Activated naive CD4-positive, alpha-beta T cell treated with anti-CD3 and anti-CD28 coated beads for 36 hours (primary cell): ENCODE measurements around the gene AFF3. TPM values are rescaled to one million over a fixed set of nuclear protein-coding genes. Genes with fewer than 3 reads are reported as not detected.

Experiments
- CTCF ChIA-PET: fragments of 350-600 bp; sonication (Branson Sonifier 250); formaldehyde crosslinking; loops from one replicate; lab custom pipeline; 2021; ENCODE audit warnings: antibody characterized with exemption; lab: Charles Lee
- DNase-seq: peaks from one replicate; pipeline ENCODE4 v3.0.0-alpha.2; 2020
- H3K27ac Mint-ChIP-seq: one replicate; pipeline ENCODE4 v1.8.0; 2021; ENCODE audit warnings: mild to moderate bottlenecking, mixed read lengths
- H3K27me3 Mint-ChIP-seq: one replicate; pipeline ENCODE4 v1.8.0; 2021; ENCODE audit warnings: low read depth, mixed read lengths
- H3K36me3 Mint-ChIP-seq: one replicate; pipeline ENCODE4 v1.8.0; 2021; ENCODE audit warnings: low read depth, mixed read lengths
- H3K4me1 Mint-ChIP-seq: one replicate; pipeline ENCODE4 v1.8.0; 2021; ENCODE audit warnings: low read depth, mixed read lengths
- H3K4me3 Mint-ChIP-seq: one replicate; pipeline ENCODE4 v1.8.0; 2021; ENCODE audit warnings: mild to moderate bottlenecking, moderate library complexity, mixed read lengths
- H3K9me3 Mint-ChIP-seq: one replicate; pipeline ENCODE4 v1.8.0; 2021; ENCODE audit warnings: mixed read lengths
- intact Hi-C: fragments of 100-400 bp; cut with micrococcal nuclease; formaldehyde crosslinking; loops from one replicate; pipeline ENCODE4 v1.15.1; 2023
- total RNA-seq, 2 experiments: library from RNA; stranded (reverse); gene quantifications; one replicate each; pipeline ENCODE4 v1.2.3, GENCODE V29; 2021

Gene AFF3
- total RNA-seq, 2 experiments from 2014 or later, result 1.5 to 2.1 TPM

- H3K9me3 Mint-ChIP-seq, result no peaks in the 10 kb centered on the region
- intact Hi-C loops, result no loop called here
- CTCF ChIA-PET, result no interaction called here
- no peak overlapping the region for H3K27ac Mint-ChIP-seq
- no peak overlapping the region for H3K4me3 Mint-ChIP-seq
- DNase-seq, result no peak
- no peaks in the 10 kb centered on the region for H3K27me3 Mint-ChIP-seq
- peaks cover 3% of the 10 kb centered on the region for H3K36me3 Mint-ChIP-seq
- no peaks in the 10 kb centered on the region for H3K4me1 Mint-ChIP-seq
These were observed 449.6 kb downstream of the AFF3 start for GRCh38 chr2:99692785-99693184.

- DNase-seq, result no peak
- Mint-ChIP-seq H3K4me1 (no peaks in the 10 kb centered on the region), H3K27me3 (no peaks in the 10 kb centered on the region), H3K36me3 (peaks cover 3% of the 10 kb centered on the region), H3K27ac (no peak overlapping the region), H3K9me3 (no peaks in the 10 kb centered on the region), H3K4me3 (no peak overlapping the region)
- CTCF ChIA-PET, result no interaction called here
- intact Hi-C loops, result no loop called here
These were observed 450.5 kb downstream of the AFF3 start for GRCh38 chr2:99691926-99692325.

GRCh38 chr2:99689145-99689742 lies 453.1 kb downstream of the AFF3 start:
- Mint-ChIP-seq H3K4me1 (no peaks in the 10 kb centered on the region), H3K4me3 (no peak overlapping the region), H3K9me3 (no peaks in the 10 kb centered on the region), H3K36me3 (peaks cover 3% of the 10 kb centered on the region), H3K27ac (no peak overlapping the region), H3K27me3 (no peaks in the 10 kb centered on the region)
- CTCF ChIA-PET, result interaction anchor here (1.2 kb wide), 1 partner anchor 123 kb away, joined by 4 read pairs; no protein-coding TSS in a partner anchor
- intact Hi-C loops, result no loop called here
- no peak for DNase-seq

- H3K9me3 Mint-ChIP-seq, result no peaks in the 10 kb centered on the region
- H3K27ac Mint-ChIP-seq, result no peak overlapping the region
- CTCF ChIA-PET, result interaction anchor here (1.2 kb wide), 1 partner anchor 122 kb away, joined by 4 read pairs; no protein-coding TSS in a partner anchor
- H3K27me3 Mint-ChIP-seq, result no peaks in the 10 kb centered on the region
- no peaks in the 10 kb centered on the region for H3K4me1 Mint-ChIP-seq
- intact Hi-C loops, result no loop called here
- H3K36me3 Mint-ChIP-seq, result peaks cover 3% of the 10 kb centered on the region
- no peak for DNase-seq
- H3K4me3 Mint-ChIP-seq, result no peak overlapping the region
These were observed 453.7 kb downstream of the AFF3 start for GRCh38 chr2:99688699-99689098.

GRCh38 chr2:99682275-99683060 lies 459.9 kb downstream of the AFF3 start:
- Mint-ChIP-seq H3K27me3 (no peaks in the 10 kb centered on the region), H3K36me3 (no peaks in the 10 kb centered on the region), H3K4me1 (no peaks in the 10 kb centered on the region), H3K4me3 (no peak overlapping the region), H3K27ac (no peak overlapping the region), H3K9me3 (no peaks in the 10 kb centered on the region)
- CTCF ChIA-PET, result no interaction called here
- intact Hi-C loops, result no loop called here
- no peak for DNase-seq

- Mint-ChIP-seq H3K4me3 (no peak overlapping the region), H3K27me3 (no peaks in the 10 kb centered on the region), H3K27ac (no peak overlapping the region), H3K9me3 (no peaks in the 10 kb centered on the region), H3K4me1 (no peaks in the 10 kb centered on the region), H3K36me3 (no peaks in the 10 kb centered on the region)
- CTCF ChIA-PET, result no interaction called here
- intact Hi-C loops, result no loop called here
- no peak for DNase-seq
These were observed 461.4 kb downstream of the AFF3 start for GRCh38 chr2:99680946-99681345.

- H3K36me3 Mint-ChIP-seq, result no peaks in the 10 kb centered on the region
- CTCF ChIA-PET, result no interaction called here
- no peak overlapping the region for H3K27ac Mint-ChIP-seq
- no peaks in the 10 kb centered on the region for H3K27me3 Mint-ChIP-seq
- H3K4me3 Mint-ChIP-seq, result no peak overlapping the region
- no peak for DNase-seq
- no peaks in the 10 kb centered on the region for H3K9me3 Mint-ChIP-seq
- intact Hi-C loops, result no loop called here
- no peaks in the 10 kb centered on the region for H3K4me1 Mint-ChIP-seq
These were observed 462.9 kb downstream of the AFF3 start for GRCh38 chr2:99679518-99679917.

GRCh38 chr2:99678625-99679024 lies 463.8 kb downstream of the AFF3 start:
- DNase-seq, result no peak
- CTCF ChIA-PET, result no interaction called here
- Mint-ChIP-seq H3K4me1 (no peaks in the 10 kb centered on the region), H3K27me3 (no peaks in the 10 kb centered on the region), H3K27ac (no peak overlapping the region), H3K9me3 (no peaks in the 10 kb centered on the region), H3K4me3 (no peak overlapping the region), H3K36me3 (no peaks in the 10 kb centered on the region)
- intact Hi-C loops, result no loop called here

- Mint-ChIP-seq H3K9me3 (no peaks in the 10 kb centered on the region), H3K27ac (no peak overlapping the region), H3K36me3 (no peaks in the 10 kb centered on the region), H3K27me3 (no peaks in the 10 kb centered on the region), H3K4me3 (no peak overlapping the region), H3K4me1 (no peaks in the 10 kb centered on the region)
- CTCF ChIA-PET, result no interaction called here
- no peak for DNase-seq
- intact Hi-C loops, result no loop called here
These were observed 464.6 kb downstream of the AFF3 start for GRCh38 chr2:99677814-99678213.

GRCh38 chr2:99675130-99675661 lies 467.2 kb downstream of the AFF3 start:
- no peak overlapping the region for H3K27ac Mint-ChIP-seq
- no peaks in the 10 kb centered on the region for H3K9me3 Mint-ChIP-seq
- intact Hi-C loops, result no loop called here
- H3K4me3 Mint-ChIP-seq, result no peak overlapping the region
- CTCF ChIA-PET, result no interaction called here
- no peak for DNase-seq
- no peaks in the 10 kb centered on the region for H3K4me1 Mint-ChIP-seq
- no peaks in the 10 kb centered on the region for H3K27me3 Mint-ChIP-seq
- no peaks in the 10 kb centered on the region for H3K36me3 Mint-ChIP-seq

- H3K4me3 Mint-ChIP-seq, result no peak overlapping the region
- H3K27me3 Mint-ChIP-seq, result no peaks in the 10 kb centered on the region
- H3K9me3 Mint-ChIP-seq, result no peaks in the 10 kb centered on the region
- no peak for DNase-seq
- intact Hi-C loops, result no loop called here
- CTCF ChIA-PET, result no interaction called here
- H3K36me3 Mint-ChIP-seq, result peaks cover 2% of the 10 kb centered on the region
- H3K4me1 Mint-ChIP-seq, result no peaks in the 10 kb centered on the region
- no peak overlapping the region for H3K27ac Mint-ChIP-seq
These were observed 468.3 kb downstream of the AFF3 start for GRCh38 chr2:99674090-99674489.

- peaks cover 2% of the 10 kb centered on the region for H3K36me3 Mint-ChIP-seq
- CTCF ChIA-PET, result interaction anchor here (0.6 kb wide), 1 partner anchor 115 kb away, joined by 3 read pairs; no protein-coding TSS in a partner anchor
- H3K27me3 Mint-ChIP-seq, result no peaks in the 10 kb centered on the region
- no peak overlapping the region for H3K4me3 Mint-ChIP-seq
- DNase-seq, result no peak
- H3K4me1 Mint-ChIP-seq, result no peaks in the 10 kb centered on the region
- no peak overlapping the region for H3K27ac Mint-ChIP-seq
- H3K9me3 Mint-ChIP-seq, result no peaks in the 10 kb centered on the region
- intact Hi-C loops, result no loop called here
These were observed 469.5 kb downstream of the AFF3 start for GRCh38 chr2:99672766-99673350.
